ENCODE measurements around the gene PRTG.

GRCh38 chr15:55778932-55779331 lies 36.0 kb upstream of the PRTG start:
- TF ChIP-seq CTCF (IDR thresholded peaks at IDR 0.05) (no peak), POLR2A (IDR thresholded peaks at IDR 0.05) (no peak)
